H1 (cell line): ENCODE measurements around the gene PTPN22. TPM values are rescaled to one million over a fixed set of nuclear protein-coding genes. Genes with fewer than 3 reads are reported as not detected.

Experiments used
- CTCF ChIA-PET: fragments of 300-600 bp; sonication (Branson Sonifier 250); formaldehyde crosslinking; loops from one replicate; lab custom pipeline; 2021; ENCODE audit not compliant: partially characterized antibody; lab: Charles Lee
- POLR2A ChIA-PET: fragments of 300-600 bp; sonication (Branson Sonifier 250); formaldehyde crosslinking; loops from one replicate; lab custom pipeline; 2021; ENCODE audit warnings: inconsistent platforms; ENCODE audit not compliant: partially characterized antibody; lab: Charles Lee
- DNase-seq, 2 experiments: peaks; one replicate each; pipeline versions ENCODE4 v3.0.0 to v3.0.0-alpha.2; 2010 to 2022; ENCODE audit warnings: low spot score in 2 of 2, low read depth in 1 of 2, mixed read lengths in 1 of 2
- FAIRE-seq: peaks from 2 replicates; lab custom pipeline; 2011; peaks lifted over from hg19 to GRCh38; lab: Jason Lieb, UNC
- H2AFZ ChIP-seq: 2 replicates; pipeline ENCODE4 v1.8.1; 2012; ENCODE audit warnings: low read length, inconsistent platforms
- H2AK5ac ChIP-seq: 2 replicates; pipeline ENCODE4 v1.6.1; 2013; ENCODE audit warnings: low read depth, low read length
- H2BK120ac ChIP-seq: replicated peaks from 2 replicates; pipeline ENCODE3; 2013; ENCODE audit warnings: low read depth, low read length, inconsistent platforms
- H2BK12ac ChIP-seq: 2 replicates; pipeline ENCODE4 v1.6.1; 2013; ENCODE audit warnings: low read depth, low read length
- H2BK15ac ChIP-seq: 2 replicates; pipeline ENCODE4 v1.6.1; 2013; ENCODE audit warnings: low read length
- H2BK20ac ChIP-seq: 2 replicates; pipeline ENCODE4 v1.6.1; 2013; ENCODE audit warnings: low read length
- H2BK5ac ChIP-seq: 2 replicates; pipeline ENCODE4 v1.6.1; 2013; ENCODE audit warnings: low read depth, low read length
- H3K14ac ChIP-seq: 2 replicates; pipeline ENCODE4 v1.6.1; 2013; ENCODE audit warnings: inconsistent platforms; ENCODE audit not compliant: insufficient read length
- H3K18ac ChIP-seq: 2 replicates; pipeline ENCODE4 v1.6.1; 2013; ENCODE audit warnings: low read length; ENCODE audit errors: extremely low read depth
- H3K23ac ChIP-seq: 2 replicates; pipeline ENCODE4 v1.6.1; 2013; ENCODE audit warnings: inconsistent platforms; ENCODE audit not compliant: insufficient read length
- H3K23me2 ChIP-seq: 2 replicates; pipeline ENCODE4 v1.6.1; 2013; ENCODE audit warnings: low read depth, low read length
- H3K27ac ChIP-seq: 2 replicates; pipeline ENCODE4 v1.6.1; 2011; ENCODE audit warnings: low read depth, low read length, inconsistent platforms
- H3K27me3 ChIP-seq, 4 experiments: replicated peaks in 1 of 4; 1 replicate in 1 of 4; 2 replicates in 3 of 4; pipeline versions ENCODE4 v1.6.1 to v1.8.1; 2011 to 2013; ENCODE audit warnings: low read length in 3 of 4, mild to moderate bottlenecking in 3 of 4, inconsistent platforms in 2 of 4, mixed read lengths in 2 of 4, moderate library complexity in 1 of 4; ENCODE audit not compliant: control insufficient read depth in 3 of 4, insufficient read depth in 3 of 4; ENCODE audit errors: extremely low read depth in 1 of 4
- H3K36me3 ChIP-seq, 4 experiments: 2 replicates each; pipeline versions ENCODE4 v1.6.1 to v1.8.1; 2011 to 2013; ENCODE audit warnings: mild to moderate bottlenecking in 4 of 4, low read length in 3 of 4, moderate library complexity in 2 of 4, control low read depth in 1 of 4, inconsistent platforms in 1 of 4; ENCODE audit not compliant: insufficient read depth in 4 of 4, control insufficient read depth in 2 of 4
- H3K4ac ChIP-seq: replicated peaks from 2 replicates; pipeline ENCODE3; 2013; ENCODE audit warnings: low read length, low read depth, mixed read lengths, inconsistent platforms; ENCODE audit not compliant: insufficient read length
- H3K4me1 ChIP-seq, 4 experiments: replicated peaks in 1 of 4; 1 replicate in 1 of 4; 2 replicates in 3 of 4; pipeline versions ENCODE4 v1.6.1 to v1.8.1; 2011 to 2013; ENCODE audit warnings: low read length in 3 of 4, inconsistent platforms in 2 of 4, mixed read lengths in 1 of 4; ENCODE audit not compliant: insufficient read depth in 4 of 4, control insufficient read depth in 3 of 4
- H3K4me2 ChIP-seq, 2 experiments: 2 replicates each; pipeline versions ENCODE4 v1.6.1 to v1.8.1; 2011 to 2013; ENCODE audit warnings: low read depth in 2 of 2, low read length in 2 of 2, control low read depth in 1 of 2, inconsistent platforms in 1 of 2, mild to moderate bottlenecking in 1 of 2; ENCODE audit not compliant: insufficient read depth in 1 of 2
- H3K4me3 ChIP-seq, 4 experiments: fragments of 200-600, 300-600 bp in 1 of 4; sonication (generic), shearing (Covaris generic), sonication (Bioruptor Twin) in 1 of 4; 2 replicates each; pipeline versions ENCODE4 v1.5.1 to v1.8.1; 2011 to 2016; ENCODE audit warnings: low read length in 4 of 4, low read depth in 3 of 4, control low read depth in 2 of 4, inconsistent platforms in 2 of 4, mild to moderate bottlenecking in 2 of 4, mixed read lengths in 1 of 4, moderate library complexity in 1 of 4; ENCODE audit not compliant: insufficient read depth in 2 of 4; ENCODE audit errors: extremely low read depth in 1 of 4
- H3K56ac ChIP-seq: replicated peaks from 2 replicates; pipeline ENCODE3; 2013; ENCODE audit warnings: low read depth, mild to moderate bottlenecking, mixed read lengths, low read length, inconsistent platforms; ENCODE audit not compliant: insufficient read length
- H3K79me1 ChIP-seq: 2 replicates; pipeline ENCODE4 v1.6.1; 2013; ENCODE audit warnings: low read depth, low read length, control low read depth
- H3K79me2 ChIP-seq, 2 experiments: 2 replicates each; pipeline versions ENCODE4 v1.6.1 to v1.8.1; 2012 to 2013; ENCODE audit warnings: low read length in 2 of 2, mild to moderate bottlenecking in 2 of 2, inconsistent platforms in 1 of 2; ENCODE audit not compliant: insufficient read depth in 2 of 2, control insufficient read depth in 1 of 2
- H3K9ac ChIP-seq, 4 experiments: replicated peaks in 1 of 4; 1 replicate in 1 of 4; 2 replicates in 3 of 4; pipeline versions ENCODE4 v1.6.1 to v1.8.1; 2011 to 2013; ENCODE audit warnings: low read depth in 3 of 4, low read length in 3 of 4, control low read depth in 2 of 4, mild to moderate bottlenecking in 2 of 4, moderate library complexity in 2 of 4, inconsistent platforms in 1 of 4; ENCODE audit errors: extremely low read depth in 1 of 4
- H3K9me3 ChIP-seq, 2 experiments: 2 replicates each; pipeline versions ENCODE4 v1.6.1 to v1.8.1; 2012 to 2013; ENCODE audit warnings: mild to moderate bottlenecking in 2 of 2, moderate library complexity in 2 of 2, control low read depth in 1 of 2, inconsistent platforms in 1 of 2, low read depth in 1 of 2, low read length in 1 of 2, mixed read lengths in 1 of 2; ENCODE audit not compliant: insufficient read depth in 2 of 2
- H4K20me1 ChIP-seq, 2 experiments: replicated peaks in 1 of 2; 2 replicates each; pipeline versions ENCODE3 to v1.8.1; 2011 to 2013; ENCODE audit warnings: inconsistent platforms in 2 of 2, low read length in 2 of 2, mild to moderate bottlenecking in 1 of 2; ENCODE audit not compliant: insufficient read depth in 2 of 2, control insufficient read depth in 1 of 2
- H4K5ac ChIP-seq: 2 replicates; pipeline ENCODE4 v1.6.1; 2013; ENCODE audit warnings: low read length, low read depth, mixed read lengths, inconsistent platforms; ENCODE audit not compliant: insufficient read length
- H4K8ac ChIP-seq: 2 replicates; pipeline ENCODE4 v1.8.0; 2013; ENCODE audit warnings: mild to moderate bottlenecking, moderate library complexity, low read length, inconsistent platforms; ENCODE audit not compliant: insufficient read depth; ENCODE audit errors: extremely low read depth
- H4K91ac ChIP-seq: replicated peaks from 2 replicates; pipeline ENCODE3; 2013; ENCODE audit warnings: low read length, mixed read lengths, inconsistent platforms; ENCODE audit not compliant: insufficient read length
- CTBP2 ChIP-seq: IDR thresholded peaks from 2 replicates; pipeline ENCODE4 v1.7.0; 2011; ENCODE audit warnings: borderline replicate concordance, mild to moderate bottlenecking, moderate library complexity, mixed read lengths, low read length; ENCODE audit not compliant: insufficient read depth, insufficient read length
- GABPA ChIP-seq: IDR thresholded peaks from 2 replicates; pipeline ENCODE4 v1.6.1; 2011; ENCODE audit warnings: mild to moderate bottlenecking, low read length, moderate library complexity, borderline replicate concordance; ENCODE audit not compliant: insufficient read depth
- JUN ChIP-seq: IDR thresholded peaks from 2 replicates; pipeline ENCODE4 v1.6.1; 2011; ENCODE audit warnings: low read depth, mild to moderate bottlenecking, improper control_type of control experiment, low read length
- KDM5A ChIP-seq: fragments of 200-600 bp; IDR thresholded peaks from 2 replicates; pipeline ENCODE4 v1.7.1; 2012; ENCODE audit warnings: mild to moderate bottlenecking, low read length, inconsistent platforms, mixed read lengths
- POU5F1 ChIP-seq: IDR thresholded peaks from 2 replicates; pipeline ENCODE4 v1.6.1; 2011; ENCODE audit warnings: low read depth, mild to moderate bottlenecking, low read length, moderate library complexity
- RAD21 ChIP-seq, 2 experiments: IDR thresholded peaks in 1 of 2; conservative IDR thresholded peaks in 1 of 2; 2 replicates each; pipeline ENCODE4 v1.6.1; 2011; ENCODE audit warnings: low read depth in 2 of 2, low read length in 2 of 2, improper control_type of control experiment in 1 of 2, inconsistent platforms in 1 of 2, mild to moderate bottlenecking in 1 of 2, moderate library complexity in 1 of 2
- polyA plus RNA-seq, 7 experiments: library from polyadenylated mRNA; depleted of rRNA in 3 of 7; stranded (reverse) in 5 of 7; unstranded in 2 of 7; fragments of >200 nt in 5 of 7; fragments of 200-250 nt in 2 of 7; gene quantifications; 1 replicate in 5 of 7; 2 replicates in 1 of 7; 4 replicates in 1 of 7; pipeline versions ENCODE4 v1.2.1 to v1.2.3, GENCODE V29; 2011 to 2013; ENCODE audit warnings: missing spikeins in 2 of 7, mixed read lengths in 2 of 7
- total RNA-seq: library from RNA; stranded (reverse); fragmentation: NEBNext Ultra II Directional; extraction: Animal tissue kit (Norgen Biotek cat#: 25700); gene quantifications from 2 replicates; pipeline ENCODE4 v1.2.1, GENCODE V29; 2021
- TF ChIP-seq, protein P1 (sequence below), 3 experiments: IDR thresholded peaks; 1 replicate in 2 of 3; 2 replicates in 1 of 3; pipeline versions ENCODE4 v1.5.1 to v1.6.1; 2011; ENCODE audit warnings: low read length in 3 of 3, mild to moderate bottlenecking in 3 of 3, inconsistent platforms in 2 of 3, low read depth in 1 of 3, moderate library complexity in 1 of 3; ENCODE audit not compliant: insufficient read depth in 1 of 3; ENCODE audit errors: control extremely low read depth in 1 of 3
- TF ChIP-seq, protein P2 (sequence below): IDR thresholded peaks from 2 replicates; pipeline ENCODE4 v1.6.1; 2012; ENCODE audit warnings: low read length, inconsistent platforms
- TF ChIP-seq, protein P3 (sequence below): IDR thresholded peaks from 2 replicates; pipeline ENCODE4 v1.6.1; 2011; ENCODE audit warnings: low read length, improper control_type of control experiment

Gene PTPN22
- total and polyA plus RNA-seq, 2 of the 8 experiments (the other 6 are each of a cell fraction or from before 2014, with no cell fraction given): not detected

DNA sequence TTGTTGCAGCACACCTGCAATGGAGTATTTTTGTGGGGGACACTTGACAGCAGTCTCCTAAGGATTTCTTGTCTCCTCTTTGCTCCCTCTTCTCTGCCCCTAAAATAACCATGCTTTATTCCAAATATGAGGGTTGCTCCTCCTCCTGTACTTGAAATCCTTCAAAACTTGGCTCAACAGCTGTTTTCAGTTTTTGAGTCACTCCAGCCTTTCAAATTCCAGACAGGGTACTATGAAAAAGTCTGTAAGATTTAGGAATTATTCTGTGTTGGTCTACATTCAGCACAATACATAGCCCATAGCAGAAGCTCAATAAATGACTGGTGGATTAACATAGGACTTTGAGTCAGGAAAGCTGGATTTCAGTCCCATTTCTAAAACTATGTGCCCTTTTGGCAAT is 27.6 kb upstream of the PTPN22 start:
- DNase-seq (no peak), FAIRE-seq (no peak)
- H2AFZ ChIP-seq: no peak overlapping the region
- no peaks in the 10 kb centered on the region for H3K79me2 ChIP-seq
- no peak overlapping the region for H4K91ac ChIP-seq
- no peaks in the 10 kb centered on the region for H3K79me1 ChIP-seq
- CTCF ChIA-PET: no interaction called here
- H3K18ac ChIP-seq: no peak overlapping the region
- no peaks in the 10 kb centered on the region for H3K27me3 ChIP-seq
- no peak overlapping the region for H2AK5ac ChIP-seq
- H3K4me2 ChIP-seq: no peak overlapping the region
- H3K9me3 ChIP-seq: no peaks in the 10 kb centered on the region
- H3K9ac ChIP-seq: no peak overlapping the region
- no peak overlapping the region for H3K56ac ChIP-seq
- no peak overlapping the region for H3K14ac ChIP-seq
- no peak overlapping the region for H3K23ac ChIP-seq
- no peak overlapping the region for H3K4me3 ChIP-seq
- H3K4ac ChIP-seq: no peak overlapping the region
- no peak overlapping the region for H2BK120ac ChIP-seq
- H2BK20ac ChIP-seq: no peak overlapping the region
- H3K23me2 ChIP-seq: peaks cover 2% of the 10 kb centered on the region; the same call in 1 of the 2 replicates
- H2BK5ac ChIP-seq: no peak overlapping the region
- H3K36me3 ChIP-seq: peaks cover 0 to 15% (median 7%) of the 10 kb centered on the region in 4 experiments; a peak in 6 of 8 replicates
- H4K8ac ChIP-seq: no peak overlapping the region
- no peak overlapping the region for H2BK12ac ChIP-seq
- peaks cover 0 to 2% (median 0%) of the 10 kb centered on the region in 4 experiments; a peak in 3 of 7 replicates for H3K4me1 ChIP-seq
- no peak overlapping the region for H4K5ac ChIP-seq
- POLR2A ChIA-PET: no interaction called here
- no peak overlapping the region for H2BK15ac ChIP-seq
- no peak overlapping the region for H3K27ac ChIP-seq
- H4K20me1 ChIP-seq: no peaks in the 10 kb centered on the region
- TF ChIP-seq JUN (no peak), KDM5A (no peak), GABPA (no peak), POU5F1 (no peak), CTBP2 (no peak), RAD21 (IDR thresholded peaks at IDR 0.05 in 1 of 2, conservative IDR thresholded peaks at IDR 0.05 in 1 of 2; ENCODE audit: low read depth in 2 of 2, low read length in 2 of 2) (no peak)
- TF ChIP-seq, protein P1, sequence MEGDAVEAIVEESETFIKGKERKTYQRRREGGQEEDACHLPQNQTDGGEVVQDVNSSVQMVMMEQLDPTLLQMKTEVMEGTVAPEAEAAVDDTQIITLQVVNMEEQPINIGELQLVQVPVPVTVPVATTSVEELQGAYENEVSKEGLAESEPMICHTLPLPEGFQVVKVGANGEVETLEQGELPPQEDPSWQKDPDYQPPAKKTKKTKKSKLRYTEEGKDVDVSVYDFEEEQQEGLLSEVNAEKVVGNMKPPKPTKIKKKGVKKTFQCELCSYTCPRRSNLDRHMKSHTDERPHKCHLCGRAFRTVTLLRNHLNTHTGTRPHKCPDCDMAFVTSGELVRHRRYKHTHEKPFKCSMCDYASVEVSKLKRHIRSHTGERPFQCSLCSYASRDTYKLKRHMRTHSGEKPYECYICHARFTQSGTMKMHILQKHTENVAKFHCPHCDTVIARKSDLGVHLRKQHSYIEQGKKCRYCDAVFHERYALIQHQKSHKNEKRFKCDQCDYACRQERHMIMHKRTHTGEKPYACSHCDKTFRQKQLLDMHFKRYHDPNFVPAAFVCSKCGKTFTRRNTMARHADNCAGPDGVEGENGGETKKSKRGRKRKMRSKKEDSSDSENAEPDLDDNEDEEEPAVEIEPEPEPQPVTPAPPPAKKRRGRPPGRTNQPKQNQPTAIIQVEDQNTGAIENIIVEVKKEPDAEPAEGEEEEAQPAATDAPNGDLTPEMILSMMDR (IDR thresholded peaks at IDR 0.05; ENCODE audit: control extremely low read depth in 1 of 3, insufficient read depth in 1 of 3, low read depth in 1 of 3, low read length in 3 of 3): no peak
- TF ChIP-seq, protein P2, sequence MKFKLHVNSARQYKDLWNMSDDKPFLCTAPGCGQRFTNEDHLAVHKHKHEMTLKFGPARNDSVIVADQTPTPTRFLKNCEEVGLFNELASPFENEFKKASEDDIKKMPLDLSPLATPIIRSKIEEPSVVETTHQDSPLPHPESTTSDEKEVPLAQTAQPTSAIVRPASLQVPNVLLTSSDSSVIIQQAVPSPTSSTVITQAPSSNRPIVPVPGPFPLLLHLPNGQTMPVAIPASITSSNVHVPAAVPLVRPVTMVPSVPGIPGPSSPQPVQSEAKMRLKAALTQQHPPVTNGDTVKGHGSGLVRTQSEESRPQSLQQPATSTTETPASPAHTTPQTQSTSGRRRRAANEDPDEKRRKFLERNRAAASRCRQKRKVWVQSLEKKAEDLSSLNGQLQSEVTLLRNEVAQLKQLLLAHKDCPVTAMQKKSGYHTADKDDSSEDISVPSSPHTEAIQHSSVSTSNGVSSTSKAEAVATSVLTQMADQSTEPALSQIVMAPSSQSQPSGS: no peak
- TF ChIP-seq, protein P3, sequence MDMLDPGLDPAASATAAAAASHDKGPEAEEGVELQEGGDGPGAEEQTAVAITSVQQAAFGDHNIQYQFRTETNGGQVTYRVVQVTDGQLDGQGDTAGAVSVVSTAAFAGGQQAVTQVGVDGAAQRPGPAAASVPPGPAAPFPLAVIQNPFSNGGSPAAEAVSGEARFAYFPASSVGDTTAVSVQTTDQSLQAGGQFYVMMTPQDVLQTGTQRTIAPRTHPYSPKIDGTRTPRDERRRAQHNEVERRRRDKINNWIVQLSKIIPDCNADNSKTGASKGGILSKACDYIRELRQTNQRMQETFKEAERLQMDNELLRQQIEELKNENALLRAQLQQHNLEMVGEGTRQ: no peak
